Dedifferentiated amniotic fluid mesenchymal stem cell (primary cell): Measurements from ENCODE around the gene GPN2.
"Not testable (repeated sequence)": the region's sequence is repeated elsewhere in the genome, so short reads cannot be mapped to it uniquely, and the experiment has no call there.

Experiments
- DNase-seq: peaks from one replicate; pipeline ENCODE4 v3.0.0-alpha.2; 2016; ENCODE audit errors: extremely low spot score

GPN2 gene

DNA sequence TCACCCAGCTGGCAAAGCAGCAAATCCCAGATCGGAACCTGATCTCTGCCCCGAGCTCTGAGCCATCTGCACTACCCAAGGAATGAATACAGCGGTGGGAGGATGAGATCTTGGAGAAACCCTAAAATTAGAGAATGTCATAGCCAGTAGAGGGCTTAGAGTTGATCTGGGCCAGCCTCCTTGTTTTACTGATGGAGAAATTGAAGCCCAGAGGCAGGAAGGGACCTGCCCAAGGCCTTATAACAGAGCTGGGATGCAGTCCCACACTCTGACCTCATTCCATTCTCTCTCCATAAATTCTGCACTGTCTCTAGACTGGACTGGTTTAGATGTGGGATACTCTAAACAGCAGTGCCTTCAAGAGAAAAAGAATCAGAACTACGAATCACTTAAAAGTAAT, 31.9 kb downstream of the GPN2 start:
- no peak for DNase-seq

DNA sequence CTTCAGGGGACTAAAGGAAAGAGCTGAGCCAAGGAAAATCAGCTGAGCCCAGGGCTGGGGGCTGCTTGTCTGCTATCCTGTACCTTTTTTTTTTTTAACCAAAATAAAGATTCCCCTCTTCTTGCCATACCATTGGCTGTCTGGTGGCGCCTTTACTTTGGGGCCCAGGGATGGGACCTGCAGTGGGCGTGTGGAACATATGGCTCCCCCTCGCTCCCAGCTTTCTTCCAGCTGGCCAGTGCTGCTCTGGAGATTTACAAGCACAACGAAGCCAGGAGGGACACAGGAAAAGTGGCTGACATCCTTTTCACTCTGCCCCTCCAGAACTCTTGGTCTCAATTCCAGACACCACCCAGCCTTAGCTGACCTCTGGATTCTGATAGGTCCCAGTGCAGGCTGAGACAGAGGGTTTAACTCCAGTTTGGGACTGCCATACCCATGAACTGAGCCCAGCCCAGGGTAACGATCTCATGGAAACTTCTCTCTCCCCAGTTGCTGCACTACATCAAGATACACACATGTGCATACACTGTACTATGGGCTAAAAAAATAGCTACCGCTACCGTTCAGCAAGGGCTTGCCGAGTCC, 32.5 kb downstream of the GPN2 start:
- no peak for DNase-seq

GRCh38 chr1:26856604-26857469, 33.2 kb downstream of the GPN2 start:
- no peak for DNase-seq

- no peak for DNase-seq
These were observed 33.9 kb downstream of the GPN2 start for GRCh38 chr1:26856181-26856580.

- DNase-seq = no peak
These were observed 34.4 kb downstream of the GPN2 start for GRCh38 chr1:26855636-26856035.

GRCh38 chr1:26854906-26855305, 35.2 kb downstream of the GPN2 start:
- DNase-seq = no peak

DNA sequence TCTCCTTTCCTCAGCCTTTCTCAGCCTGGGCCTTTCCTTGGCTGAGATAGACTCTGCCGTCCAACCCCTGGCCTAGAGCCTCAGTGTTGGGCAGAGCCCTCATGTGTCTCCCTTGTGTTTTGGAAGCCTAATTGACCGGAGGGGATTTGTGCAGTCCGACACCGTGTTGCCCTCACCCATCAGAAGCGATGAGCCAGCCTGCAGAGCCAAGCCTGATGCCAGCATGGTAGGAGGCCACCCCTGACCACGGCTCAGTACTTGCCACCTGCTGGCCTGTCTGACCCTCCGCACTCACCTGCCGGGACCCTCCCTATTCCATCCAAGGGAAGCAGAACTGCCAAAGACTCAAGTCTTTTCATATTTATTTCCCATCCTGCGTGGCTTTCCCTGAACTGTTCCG, 36.5 kb downstream of the GPN2 start:
- DNase-seq = no peak

- peak; percentile 65 for DNase-seq
These were observed 36.9 kb downstream of the GPN2 start for GRCh38 chr1:26853156-26853555.

DNA sequence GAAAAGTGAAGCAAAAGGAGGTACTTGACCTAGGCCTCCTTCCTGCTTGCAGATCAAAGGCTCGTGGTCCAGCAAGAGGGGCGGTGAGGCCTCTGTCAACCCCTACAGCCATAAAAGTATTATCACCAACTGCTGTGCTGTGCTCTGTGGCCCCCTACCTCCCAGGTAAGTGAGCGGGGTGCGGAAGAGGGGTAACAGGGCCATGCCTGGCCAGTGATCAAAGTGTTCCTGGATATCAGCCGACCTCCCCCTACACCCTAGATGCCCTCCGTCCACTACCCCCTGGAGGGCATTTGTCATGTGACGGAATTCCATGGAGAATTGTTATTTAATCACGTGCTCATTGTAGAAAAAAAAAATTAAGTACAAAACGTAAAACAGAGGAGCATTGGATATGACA, 37.4 kb downstream of the GPN2 start:
- DNase-seq = no peak

DNA sequence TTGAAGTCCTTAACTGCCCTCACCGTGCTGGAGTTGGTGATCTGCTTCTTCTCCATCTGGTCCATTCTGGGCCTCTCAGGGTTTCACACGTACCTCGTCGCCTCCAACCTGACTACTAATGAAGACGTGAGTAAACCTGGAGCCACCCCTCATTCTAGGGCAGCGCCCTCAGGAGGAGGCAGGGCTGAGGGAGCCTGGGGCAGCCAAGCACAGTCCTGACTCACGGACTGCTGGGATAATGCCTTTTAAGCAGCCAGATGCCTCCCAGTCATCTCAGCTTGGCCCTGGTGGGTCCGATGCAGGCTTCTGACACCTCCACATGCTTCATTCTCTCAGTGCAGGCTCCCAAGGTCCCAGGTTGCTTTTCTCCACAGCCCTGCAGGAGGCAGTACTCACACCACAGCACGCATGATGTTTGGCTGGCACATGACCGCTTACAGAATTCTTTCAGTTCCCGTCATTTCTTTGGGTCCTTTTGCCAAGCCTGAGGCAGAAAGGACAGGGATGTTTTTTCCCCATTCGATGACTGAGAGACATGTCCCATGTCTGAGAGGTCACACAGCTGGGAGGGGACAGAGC, 38.9 kb downstream of the GPN2 start:
- DNase-seq = no peak

GRCh38 chr1:26848941-26849774, 40.9 kb downstream of the GPN2 start:
- no peak for DNase-seq

DNA sequence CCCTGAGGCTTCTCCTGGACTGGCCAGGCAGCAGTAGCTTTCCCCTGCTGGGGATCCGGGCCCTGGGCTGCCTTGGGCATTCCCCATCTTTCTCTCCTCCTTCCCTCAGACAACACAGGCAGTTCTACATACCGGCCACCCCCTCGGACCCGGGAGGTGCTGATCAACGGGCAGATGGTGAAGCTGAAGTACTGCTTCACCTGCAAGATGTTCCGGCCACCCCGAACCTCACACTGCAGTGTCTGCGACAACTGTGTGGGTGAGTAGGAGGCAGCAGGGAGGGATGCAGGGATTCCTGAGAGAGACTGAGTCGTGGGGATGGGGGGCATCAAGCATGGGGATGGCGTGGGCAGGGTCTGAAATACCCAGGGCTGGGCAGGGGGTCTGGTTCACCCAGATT, 41.6 kb downstream of the GPN2 start:
- no peak for DNase-seq

DNA sequence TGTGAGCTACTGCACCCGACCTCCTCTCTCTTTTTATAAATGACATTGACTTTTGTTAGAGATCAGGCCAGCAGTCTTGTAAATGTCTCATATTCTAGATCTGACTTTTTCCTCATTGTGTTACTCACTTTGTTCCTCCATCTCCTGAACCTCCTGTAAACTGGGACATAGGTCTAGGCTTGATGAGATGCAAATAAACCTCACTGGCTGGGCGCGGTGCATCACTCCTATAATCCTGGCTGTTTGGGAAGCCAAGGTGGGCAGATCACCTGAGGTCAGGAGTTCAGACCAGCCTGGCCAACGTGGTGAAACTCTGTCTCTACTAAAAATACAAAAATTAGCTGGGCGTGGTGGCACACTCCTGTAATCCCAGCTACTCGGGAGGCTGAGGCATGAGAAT, 42.3 kb downstream of the GPN2 start:
- DNase-seq = not testable (repeated sequence)

DNA sequence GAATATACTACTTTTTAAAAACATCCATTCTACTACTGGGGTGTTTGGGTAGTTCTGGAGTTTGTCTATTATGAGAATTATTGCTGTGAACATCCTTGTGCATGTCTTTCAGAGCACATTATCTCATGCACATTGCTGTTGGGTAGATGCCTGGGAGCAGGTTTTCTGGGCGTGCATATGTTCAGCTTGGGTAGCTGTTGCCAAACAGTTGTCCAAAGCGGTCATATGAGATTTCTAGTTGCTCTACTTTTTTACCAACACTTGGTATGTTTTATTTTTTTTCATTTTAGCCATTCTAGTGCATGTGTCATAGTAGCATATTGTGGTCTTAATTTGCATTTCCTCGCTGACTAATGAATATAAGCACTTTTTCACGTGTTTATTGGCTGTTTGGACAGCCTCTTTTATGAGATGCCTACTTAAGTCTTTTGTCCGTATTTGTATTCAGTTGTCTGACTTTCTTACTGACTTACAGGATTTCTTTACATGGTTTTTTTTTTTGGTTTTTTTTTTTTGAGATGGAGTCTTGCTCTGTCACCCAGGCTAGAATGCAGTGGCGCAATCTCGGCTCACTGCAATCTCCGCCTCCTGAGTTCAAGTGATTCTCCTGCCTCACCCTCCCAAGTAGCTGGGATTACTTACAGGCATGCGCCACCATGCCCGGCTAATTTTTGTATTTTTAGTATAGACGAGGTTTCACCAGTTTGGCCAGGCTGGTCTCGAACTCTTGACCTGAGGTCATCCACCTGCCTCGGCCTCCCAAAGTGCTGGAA, 45.5 kb downstream of the GPN2 start:
- DNase-seq = no peak

- no peak for DNase-seq
These were observed 50.3 kb downstream of the GPN2 start for GRCh38 chr1:26839779-26840178.

DNA sequence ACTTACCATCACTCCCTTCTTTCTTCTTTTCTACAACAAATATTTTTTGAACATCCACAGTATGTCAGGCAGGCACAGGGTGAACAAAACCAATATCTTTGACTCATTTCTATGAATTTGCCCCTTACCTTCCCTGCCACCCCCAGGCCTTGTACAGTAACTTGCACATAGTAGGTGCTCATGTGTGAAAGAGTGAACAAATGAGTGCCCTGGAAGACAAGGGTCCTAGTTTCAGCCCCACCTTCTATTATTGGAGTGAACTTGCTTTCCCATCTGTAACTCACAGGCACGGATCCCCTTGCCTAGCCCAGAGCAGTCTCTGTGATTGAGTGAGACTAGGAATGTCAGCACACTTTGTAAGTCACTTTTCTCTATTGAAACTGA, 50.8 kb downstream of the GPN2 start:
- no peak for DNase-seq

DNA sequence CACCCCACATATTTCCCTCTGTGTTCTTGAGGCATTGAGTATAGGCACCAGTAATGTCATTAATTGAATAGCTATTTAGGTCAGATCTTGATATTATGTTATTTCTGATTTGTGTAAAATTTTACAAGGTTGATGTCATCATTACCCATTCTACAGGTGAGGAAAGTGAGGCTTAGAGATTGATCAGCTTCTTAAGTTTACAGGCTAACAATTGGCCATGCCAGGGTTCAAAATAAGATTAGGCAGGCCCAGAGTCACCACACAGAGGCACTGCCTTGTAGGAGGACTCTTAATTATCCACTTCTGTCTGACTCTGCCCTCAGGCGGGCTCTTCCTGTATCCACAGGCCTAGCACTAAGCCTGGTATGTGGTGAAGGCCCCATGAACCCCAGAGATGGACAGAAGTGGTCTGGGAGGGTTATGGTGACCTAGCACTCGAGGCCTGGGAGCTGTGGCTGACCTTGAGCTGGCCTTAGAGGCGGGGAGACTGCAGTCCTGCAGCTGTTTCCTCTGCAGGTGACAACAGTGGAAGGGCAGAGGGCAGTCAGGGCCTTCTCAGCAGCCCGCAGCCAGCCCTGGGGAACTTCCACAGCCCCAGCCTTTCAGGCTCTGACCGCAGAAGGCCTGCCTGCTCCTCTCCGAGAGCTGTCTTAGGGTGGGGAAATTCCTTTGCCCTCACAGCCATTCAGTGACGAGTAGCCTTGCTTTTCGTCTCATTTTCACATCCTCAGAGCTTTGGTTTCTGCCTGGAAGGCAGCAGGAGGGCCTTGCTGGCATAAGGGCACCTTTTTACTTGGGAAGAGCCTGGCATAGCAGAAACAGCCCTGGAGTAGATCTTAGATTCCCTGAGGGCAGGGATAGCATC, 51.4 kb downstream of the GPN2 start:
- DNase-seq = no peak

- DNase-seq = not testable (repeated sequence)
These were observed 52.4 kb downstream of the GPN2 start for GRCh38 chr1:26837665-26838064.

- no peak for DNase-seq
These were observed 56.4 kb downstream of the GPN2 start for GRCh38 chr1:26833432-26834405.
